Measurements from ENCODE around the gene TBXT. TPM values are rescaled to one million over a fixed set of nuclear protein-coding genes. Genes with fewer than 3 reads are reported as not detected.
"Not testable (repeated sequence)": the region's sequence is repeated elsewhere in the genome, so short reads cannot be mapped to it uniquely, and the experiment has no call there.

Gene TBXT
- not detected in 2 replicates for total RNA-seq (2014; rRNA removed; shearing (Covaris generic))

- DNase-seq (ENCODE audit: low read depth): no peak
These were observed at the start of gene TBXT for GRCh38 chr6:166167801-166168615. Gene TBXT (minus strand): TSS chr6:166167851. CDS start chr6:166167591, 260 bp downstream.

GRCh38 chr6:166207284-166207561 is 39.6 kb upstream of the TBXT start:
- no peak for DNase-seq (ENCODE audit: low read depth)

GRCh38 chr6:166206510-166207283 is 39.0 kb upstream of the TBXT start:
- DNase-seq (ENCODE audit: low read depth): no peak

- DNase-seq (ENCODE audit: low read depth): no peak
These were observed 38.4 kb upstream of the TBXT start for GRCh38 chr6:166206066-166206465.

- DNase-seq (ENCODE audit: low read depth): no peak
These were observed 37.4 kb upstream of the TBXT start for GRCh38 chr6:166204852-166205650.

GRCh38 chr6:166203641-166204222 is 36.1 kb upstream of the TBXT start:
- DNase-seq (ENCODE audit: low read depth): no peak

GRCh38 chr6:166203003-166203640 is 35.5 kb upstream of the TBXT start:
- DNase-seq (ENCODE audit: low read depth): peak; percentile 40

- no peak for DNase-seq (ENCODE audit: low read depth)
These were observed 34.7 kb upstream of the TBXT start for GRCh38 chr6:166202321-166202733.

- no peak for DNase-seq (ENCODE audit: low read depth)
These were observed 34.2 kb upstream of the TBXT start for GRCh38 chr6:166201878-166202277.

GRCh38 chr6:166197361-166197760 is 29.7 kb upstream of the TBXT start:
- no peak for DNase-seq (ENCODE audit: low read depth)

GRCh38 chr6:166195860-166196238 is 28.2 kb upstream of the TBXT start:
- DNase-seq (ENCODE audit: low read depth): no peak

- DNase-seq (ENCODE audit: low read depth): no peak
These were observed 27.5 kb upstream of the TBXT start for GRCh38 chr6:166194914-166195859.

- no peak for DNase-seq (ENCODE audit: low read depth)
These were observed 24.9 kb upstream of the TBXT start for GRCh38 chr6:166192557-166192956.

- DNase-seq (ENCODE audit: low read depth): no peak
These were observed 24.5 kb upstream of the TBXT start for GRCh38 chr6:166192136-166192535.

GRCh38 chr6:166179704-166180103 is 12.1 kb upstream of the TBXT start:
- no peak for DNase-seq (ENCODE audit: low read depth)

GRCh38 chr6:166176106-166176505 is 8.5 kb upstream of the TBXT start:
- DNase-seq (ENCODE audit: low read depth): no peak

GRCh38 chr6:166175093-166175492 is 7.4 kb upstream of the TBXT start:
- DNase-seq (ENCODE audit: low read depth): not testable (repeated sequence)

- DNase-seq (ENCODE audit: low read depth): no peak
These were observed 6.4 kb upstream of the TBXT start for GRCh38 chr6:166174031-166174430.

- peak; percentile 6 for DNase-seq (ENCODE audit: low read depth)
These were observed 5.8 kb upstream of the TBXT start for GRCh38 chr6:166173281-166173951.

- no peak for DNase-seq (ENCODE audit: low read depth)
These were observed 4.9 kb upstream of the TBXT start for GRCh38 chr6:166172546-166172945.

Measured in RPMI7951 (cell line).